NCI-H1105 (cell line): Measurements from ENCODE around the gene POU4F1.

Experiments used
- DNase-seq: peaks from one replicate; lab custom pipeline; 2025; lab: John Stamatoyannopoulos, UW

The POU4F1 gene

DNA sequence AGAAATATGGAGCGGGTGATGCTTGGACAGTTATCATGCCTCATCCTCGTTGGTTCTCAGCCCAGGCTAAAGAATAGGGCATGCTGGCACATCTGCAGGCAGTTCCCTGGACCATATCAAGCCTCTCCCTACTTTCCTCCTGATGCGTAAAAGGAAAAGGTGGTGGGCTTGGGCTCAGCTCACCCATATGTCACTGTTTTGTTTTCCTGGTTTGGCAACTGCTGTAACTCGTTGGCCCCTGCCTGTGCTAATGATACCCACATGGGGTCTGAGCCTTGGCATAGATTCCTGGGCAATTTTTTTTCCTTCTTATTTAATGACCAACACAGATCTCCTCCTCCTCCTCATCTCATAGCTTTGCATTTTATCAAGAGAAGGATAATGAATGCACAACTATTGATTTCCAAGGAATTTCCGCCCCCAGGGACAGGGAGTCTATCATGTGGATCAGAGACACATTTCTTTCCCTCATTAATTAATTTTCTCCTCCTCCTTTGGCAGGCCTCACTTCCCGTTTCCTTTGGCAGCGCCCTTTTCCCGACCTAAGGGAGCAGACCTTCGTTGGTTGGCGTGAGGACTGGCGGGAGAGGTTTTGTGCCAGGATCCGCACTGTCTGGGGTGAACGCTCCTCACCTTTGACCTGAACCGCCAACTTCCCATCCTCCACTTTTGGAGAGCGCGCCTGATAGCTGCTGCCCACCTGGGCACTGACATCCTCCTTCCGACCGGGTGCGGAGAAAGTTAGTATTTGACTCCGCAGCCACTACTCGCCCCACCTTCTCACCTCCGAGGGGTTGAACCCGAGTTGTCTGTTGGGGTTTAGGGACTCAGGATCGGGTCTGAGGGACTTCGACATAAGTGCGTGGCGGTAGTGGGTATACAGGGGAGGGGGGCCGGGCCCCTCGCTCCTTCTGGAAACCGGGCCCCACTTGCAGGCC, 3.4 kb upstream of the POU4F1 start:
- DNase-seq = no peak

DNA sequence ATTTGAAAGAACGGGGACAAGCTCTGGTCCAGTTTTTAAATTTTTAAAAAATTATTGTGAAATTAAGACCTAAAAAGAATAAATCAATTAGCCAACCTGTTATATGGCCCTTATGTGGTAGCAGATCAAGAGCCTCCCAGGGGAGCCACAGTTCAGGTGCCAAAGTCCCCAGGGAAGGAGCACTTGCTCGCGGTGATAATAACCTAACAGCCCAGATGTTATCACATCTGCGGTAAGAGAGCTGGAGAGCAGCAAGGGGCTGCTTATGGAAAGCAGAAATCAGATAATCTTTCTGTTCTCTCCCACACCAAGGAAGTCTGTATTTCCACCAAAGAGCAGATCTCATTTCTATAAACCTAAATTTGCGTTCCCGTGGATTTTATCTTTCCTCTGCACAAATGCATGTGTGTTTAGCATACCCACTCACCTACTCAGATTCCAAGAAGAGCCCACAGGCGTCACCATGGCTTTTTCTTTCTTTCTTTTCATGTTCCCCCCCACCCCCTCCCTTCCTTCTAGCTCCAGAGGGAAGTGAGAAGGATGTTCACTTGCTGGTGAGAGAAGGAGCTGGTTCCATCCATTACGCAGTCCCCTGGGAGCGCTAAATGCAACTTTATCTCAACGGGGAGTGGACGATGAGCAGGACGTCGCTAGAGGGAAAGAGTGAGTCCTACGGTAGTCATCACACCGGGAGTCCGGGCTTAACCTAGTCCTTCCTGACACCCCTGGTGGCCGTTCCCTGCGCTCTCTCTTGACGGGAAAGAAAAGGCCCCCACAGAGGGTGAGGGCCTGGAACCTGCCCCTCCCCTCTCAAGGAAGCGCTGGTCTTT, 1.6 kb upstream of the POU4F1 start:
- DNase-seq = peak; percentile 23

DNA sequence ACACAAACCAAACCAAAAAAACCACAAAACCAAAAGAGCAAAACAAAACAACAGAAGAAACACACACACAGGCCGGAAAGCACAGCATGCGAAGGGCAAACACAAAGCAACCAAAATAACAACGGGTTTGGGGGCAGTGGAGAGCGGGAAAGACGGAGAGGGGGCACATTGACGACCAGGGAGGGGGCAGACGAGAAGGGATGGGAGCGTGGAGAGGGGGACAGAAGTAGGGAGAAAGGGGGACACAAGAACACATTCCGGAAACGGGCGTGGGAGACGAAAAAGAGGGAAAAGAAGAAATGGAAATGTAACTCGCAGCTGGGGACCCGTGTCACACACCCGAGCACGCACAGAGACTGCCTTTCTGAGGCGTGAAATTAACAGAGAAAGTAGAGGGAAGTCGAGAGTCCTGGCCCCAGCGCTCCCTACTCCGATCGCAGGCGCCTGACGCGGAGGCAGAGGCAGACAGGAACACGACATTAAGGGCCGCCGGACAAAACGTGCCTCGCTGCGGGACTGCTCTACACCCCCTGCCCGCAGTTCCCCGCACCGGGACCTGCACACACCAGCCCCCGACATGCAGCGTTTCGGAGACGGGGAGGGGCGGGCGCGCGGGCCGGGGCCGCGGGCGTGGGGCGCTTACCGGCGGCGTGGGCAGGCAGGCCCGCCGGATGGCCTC, 652 bp downstream of the POU4F1 start:
- no peak for DNase-seq

DNA sequence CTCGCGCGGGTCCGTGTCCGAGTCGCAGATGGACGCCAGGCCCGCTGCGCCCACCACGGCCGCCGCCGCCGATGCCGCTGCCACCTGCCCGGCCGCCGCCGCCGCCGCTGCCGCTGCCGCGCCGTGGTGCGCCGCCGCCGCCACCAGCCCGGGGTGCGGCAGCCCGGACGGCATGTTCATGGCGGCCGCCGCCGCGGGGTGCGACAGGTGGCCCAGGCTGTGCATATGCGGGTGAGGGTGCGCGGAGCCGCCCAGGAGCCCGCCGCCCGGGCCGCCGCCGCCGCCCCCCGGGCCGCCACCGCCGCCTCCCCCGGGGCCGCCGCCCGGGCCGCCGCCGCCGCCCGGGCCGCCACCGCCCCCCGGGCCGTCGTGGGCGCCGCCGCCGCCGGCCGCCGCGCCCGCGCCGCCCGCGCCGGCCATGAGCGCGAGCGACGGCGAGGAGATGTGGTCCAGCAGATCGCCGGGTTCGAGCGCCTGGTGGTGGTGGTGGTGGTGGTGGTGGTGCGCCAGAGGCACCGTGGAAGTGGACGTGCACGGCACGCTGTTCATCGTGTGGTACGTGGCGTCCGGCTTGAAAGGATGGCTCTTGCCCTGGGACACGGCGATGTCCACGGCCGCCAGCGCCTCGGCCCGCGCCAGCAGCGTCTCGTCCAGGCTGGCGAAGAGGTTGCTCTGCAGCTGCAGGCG, 1.3 kb downstream of the POU4F1 start:
- no peak for DNase-seq

DNA sequence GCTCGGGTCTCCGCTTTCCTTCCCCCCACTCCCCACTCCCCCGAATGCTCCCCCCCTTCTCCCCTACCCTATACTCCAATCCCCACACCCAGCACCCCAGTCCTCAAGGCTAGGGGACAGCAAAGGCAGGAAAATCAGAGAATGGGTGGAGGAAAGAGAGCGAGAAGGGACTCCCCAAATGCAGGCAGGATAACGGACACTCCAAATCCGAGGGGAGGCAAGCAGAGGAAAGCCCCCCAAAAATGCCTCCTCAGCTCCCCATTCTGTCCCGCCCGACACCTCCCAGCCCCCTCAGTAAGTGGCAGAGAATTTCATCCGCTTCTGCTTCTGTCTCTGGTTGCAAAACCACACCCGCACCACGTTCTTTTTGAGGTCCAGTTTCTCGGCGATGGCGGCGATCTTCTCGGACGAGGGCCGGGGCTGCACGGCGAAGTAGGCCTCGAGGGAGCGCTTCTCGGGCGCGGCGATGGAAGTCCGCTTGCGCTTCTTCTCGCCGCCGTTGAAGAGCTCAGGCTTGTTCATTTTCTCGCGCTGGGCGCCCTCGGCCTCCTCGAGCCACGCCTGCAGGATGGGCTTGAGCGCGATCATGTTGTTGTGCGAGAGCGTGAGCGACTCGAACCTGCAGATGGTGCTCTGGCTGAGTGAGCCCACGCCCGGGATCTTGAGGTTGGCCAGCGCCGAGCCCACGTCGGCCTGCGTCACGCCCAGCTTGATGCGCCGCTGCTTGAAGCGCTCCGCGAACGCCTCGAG, 2.1 kb downstream of the POU4F1 start:
- no peak for DNase-seq

DNA sequence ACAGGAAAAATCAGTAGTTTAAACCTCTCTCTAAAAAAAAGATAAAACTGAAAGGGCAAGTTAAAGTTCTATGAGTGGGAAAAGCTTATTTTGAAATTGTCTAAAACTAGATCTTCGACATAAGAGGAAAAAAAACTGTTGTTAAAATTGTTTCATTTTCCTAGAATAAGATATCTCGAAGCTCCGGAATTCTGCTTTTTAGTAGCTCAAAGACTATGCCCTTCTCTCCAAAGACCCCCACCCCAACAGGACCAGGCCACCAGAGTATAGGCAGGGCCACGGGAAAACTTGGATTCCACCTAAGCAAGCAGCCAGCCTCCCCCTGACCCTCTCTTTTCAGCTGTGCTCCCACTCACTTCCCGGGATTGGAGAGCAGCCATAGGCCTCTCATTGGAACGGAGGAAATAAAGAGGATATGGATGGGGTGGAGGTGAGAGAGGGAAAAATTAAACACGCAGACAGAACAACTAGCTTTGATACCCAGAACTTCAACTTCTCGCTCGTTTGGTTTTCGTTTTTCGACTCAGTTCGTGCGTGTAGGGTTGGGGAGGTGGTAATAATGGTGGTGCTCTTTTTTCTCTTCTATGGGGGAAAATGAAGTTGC, 3.0 kb downstream of the POU4F1 start:
- DNase-seq = no peak

DNA sequence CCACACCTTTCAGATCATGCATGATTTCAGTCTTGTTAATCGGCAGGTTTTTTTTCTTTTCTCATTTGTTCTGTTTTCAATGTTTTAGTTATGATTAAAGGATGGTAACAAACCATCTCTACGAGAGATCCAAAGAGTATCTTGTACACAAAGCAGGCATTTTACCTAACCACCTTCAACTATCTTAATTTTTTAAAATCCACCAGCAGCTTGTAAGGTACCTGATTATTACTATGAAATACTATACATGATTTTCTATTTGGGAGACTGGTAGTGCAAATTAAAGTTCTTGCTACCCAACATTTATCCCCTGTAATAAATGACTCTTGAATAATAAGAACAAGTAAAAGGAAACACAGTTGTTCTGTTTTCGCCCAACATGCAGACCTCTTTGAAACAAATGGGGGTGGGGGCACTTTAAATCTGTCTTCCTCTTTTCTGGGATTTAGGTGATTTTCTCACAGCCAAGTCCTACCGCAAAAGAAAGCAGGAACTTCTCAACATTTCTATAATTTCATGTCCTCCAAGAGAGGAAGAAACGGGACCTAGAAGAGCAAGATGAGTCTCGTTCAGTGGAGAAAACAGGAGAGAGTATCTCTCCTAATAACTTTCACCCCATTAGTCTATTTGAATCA, 3.6 kb downstream of the POU4F1 start:
- DNase-seq = no peak

DNA sequence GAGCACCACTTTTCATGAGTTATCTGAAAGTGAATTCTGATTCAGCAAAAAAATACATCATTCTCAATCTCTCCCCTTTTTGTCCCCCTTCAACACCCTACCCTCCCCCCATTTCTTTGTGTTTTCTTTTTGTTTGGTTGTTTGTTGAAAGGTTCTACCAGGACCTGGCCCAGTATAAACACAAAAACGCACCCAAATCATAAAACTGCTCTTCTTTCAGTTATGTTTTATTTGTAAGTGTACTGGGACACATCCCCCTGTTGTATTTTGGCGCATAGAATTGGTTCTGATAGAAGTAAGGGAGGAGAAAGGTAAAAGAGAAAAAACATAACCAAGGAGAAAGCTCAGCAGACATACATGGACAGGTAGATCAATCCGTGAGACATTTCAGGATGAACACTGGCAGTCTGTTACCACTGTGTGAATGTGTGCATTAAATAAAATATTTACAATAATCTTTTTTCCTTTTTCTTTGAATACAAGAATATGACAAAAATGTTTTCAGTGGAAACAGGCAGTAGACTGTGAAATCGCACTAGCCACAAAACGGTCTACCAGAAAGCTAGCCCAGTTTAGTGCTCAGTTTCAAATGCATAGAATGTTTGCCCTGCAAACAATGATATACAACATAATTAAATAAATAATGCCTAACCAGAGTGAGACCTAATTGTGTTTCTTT, 4.2 kb downstream of the POU4F1 start:
- no peak for DNase-seq

DNA sequence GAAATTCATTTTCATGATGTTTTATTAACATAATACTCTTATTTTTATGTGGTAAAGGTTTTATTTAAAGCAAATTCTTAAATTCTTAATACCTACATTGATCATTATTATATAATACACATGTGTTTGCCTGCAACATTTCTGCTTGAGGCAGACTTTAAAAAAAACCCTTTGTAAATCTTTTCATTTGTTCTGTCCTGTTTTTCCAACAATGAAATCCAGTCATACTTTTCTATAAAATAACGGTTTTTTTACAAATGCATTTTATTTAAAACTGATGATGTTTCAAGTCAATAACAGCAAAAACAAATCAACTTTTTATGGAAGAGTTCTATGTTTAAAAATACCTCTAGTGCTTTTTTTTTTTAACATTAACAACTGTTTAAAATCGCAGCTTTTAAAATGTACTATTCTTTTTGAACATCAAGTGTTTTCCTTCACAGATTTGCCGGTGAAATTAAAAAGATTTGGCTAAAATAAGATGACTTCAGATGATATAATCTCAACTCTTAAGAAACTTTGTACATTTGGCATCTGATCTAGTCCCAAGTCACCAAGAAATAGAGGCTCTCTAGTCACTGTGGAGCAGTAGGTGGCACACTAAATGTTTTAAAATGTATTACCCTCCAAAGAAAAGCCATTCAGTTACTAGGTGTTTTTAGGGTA, 5.1 kb downstream of the POU4F1 start:
- DNase-seq = no peak

DNA sequence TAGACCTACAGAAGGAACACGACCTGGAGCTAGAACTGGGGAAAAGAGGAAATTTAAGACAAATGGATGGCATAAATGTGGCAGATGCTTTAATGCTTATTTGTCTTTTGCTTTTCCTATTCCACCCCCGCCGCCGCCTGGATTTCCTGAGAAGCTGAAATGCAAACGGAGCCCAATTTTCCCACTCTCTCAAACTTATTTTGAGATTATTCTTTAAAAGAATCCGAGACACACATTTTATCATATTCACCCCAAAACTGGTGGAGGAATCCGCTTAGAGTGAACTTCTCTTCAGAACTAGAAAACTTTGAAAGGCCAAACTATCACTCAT, 5.8 kb downstream of the POU4F1 start:
- DNase-seq = no peak

DNA sequence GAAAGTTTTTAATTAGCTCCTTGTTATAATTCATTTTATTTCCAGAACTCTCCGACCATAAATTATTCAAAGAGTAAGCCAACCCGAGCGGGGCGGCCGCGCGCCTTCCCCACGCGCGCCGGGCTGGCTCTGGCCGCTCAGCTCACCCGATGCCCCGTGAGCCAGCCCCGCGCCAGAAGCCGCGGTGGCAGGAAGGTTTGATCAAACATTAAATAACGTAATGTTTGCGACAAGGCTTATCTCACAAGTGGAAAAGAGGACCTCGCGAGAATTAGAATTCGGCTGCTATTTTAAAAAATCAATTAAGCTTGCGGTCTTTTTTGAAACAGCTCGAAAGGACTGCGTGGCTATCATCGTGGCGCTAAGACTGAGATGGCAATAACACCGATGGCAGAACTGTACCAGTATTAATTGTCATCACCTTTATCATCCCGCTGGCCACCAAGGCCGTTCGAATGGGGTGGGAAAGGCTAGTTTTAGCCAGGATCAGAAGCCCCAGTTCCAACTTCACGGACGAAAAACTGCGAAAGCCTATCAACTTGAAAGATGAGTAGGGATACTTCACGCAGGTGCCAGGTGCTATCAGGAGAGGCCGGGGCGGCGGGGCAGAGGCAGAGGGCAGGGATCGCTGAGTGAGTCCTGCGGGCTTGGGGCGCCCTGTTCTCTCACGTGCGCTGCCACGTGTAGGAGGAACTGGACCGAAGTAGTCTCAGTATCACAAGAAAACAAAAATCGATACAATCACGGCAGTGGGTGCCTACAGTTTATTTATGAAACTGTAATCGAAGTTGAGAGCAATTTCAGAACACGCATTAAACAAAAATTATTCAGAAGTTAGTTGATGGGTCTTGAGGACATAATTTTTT, 6.4 kb downstream of the POU4F1 start:
- no peak for DNase-seq

DNA sequence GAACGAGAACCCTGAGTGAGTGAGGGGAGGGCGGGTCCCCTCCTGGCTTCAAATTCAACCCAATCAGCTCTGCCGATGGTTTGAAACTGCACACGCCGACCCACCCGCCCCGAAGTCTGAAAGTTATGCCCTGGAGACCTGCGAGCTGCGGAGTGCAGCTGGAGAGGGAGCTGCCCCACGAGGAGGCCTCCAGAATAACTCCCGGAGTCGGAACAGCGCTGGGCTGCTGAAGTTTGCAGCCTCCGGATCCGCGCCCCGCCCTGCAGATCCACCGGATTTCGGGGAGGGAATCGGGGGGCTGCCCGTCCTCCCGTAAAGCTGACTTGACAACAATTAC, 7.0 kb downstream of the POU4F1 start:
- no peak for DNase-seq

DNA sequence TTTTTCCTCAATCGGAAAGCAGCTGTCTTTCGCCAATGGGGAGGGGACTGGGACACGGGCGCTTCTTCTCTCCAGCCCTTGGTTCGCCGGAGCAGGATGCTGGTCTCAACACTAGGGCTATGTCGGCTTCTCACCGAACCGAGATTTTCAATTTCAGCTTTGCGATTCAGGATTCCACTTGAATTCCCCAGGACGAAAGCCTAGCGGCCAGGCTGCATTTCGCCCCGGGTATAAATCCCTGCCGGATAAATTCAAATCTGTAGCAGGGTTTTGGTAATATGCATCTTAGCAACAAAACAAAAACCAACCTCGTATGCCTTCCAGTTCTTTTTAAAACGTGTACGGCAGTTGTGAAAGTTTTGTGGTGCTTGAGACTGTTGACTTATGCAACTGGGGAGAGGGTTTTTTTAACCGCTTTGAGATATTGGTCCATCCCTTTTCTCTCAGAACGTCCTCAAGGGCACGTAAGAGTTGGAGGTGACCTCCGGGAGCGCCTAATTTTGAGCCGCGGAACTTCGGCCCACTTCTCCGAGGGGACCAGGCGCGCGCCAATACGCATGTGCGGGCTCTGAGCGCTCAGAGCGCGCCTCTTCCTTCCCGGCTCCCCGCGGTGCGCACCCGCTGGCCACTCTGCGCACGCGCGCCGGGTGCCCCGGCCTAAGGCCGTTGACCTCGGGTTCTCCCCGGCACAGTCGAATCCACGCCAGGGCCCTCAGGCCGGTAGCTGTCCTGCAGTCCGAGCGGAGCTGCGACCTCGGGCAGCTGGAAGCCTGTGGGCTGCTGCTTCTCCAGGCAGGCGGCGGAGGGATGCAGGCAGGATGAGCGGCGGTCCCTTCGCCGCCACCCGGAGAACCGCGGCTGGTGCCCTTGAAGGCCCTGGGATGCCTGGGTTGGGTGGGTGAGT, 7.6 kb downstream of the POU4F1 start:
- DNase-seq = no peak

DNA sequence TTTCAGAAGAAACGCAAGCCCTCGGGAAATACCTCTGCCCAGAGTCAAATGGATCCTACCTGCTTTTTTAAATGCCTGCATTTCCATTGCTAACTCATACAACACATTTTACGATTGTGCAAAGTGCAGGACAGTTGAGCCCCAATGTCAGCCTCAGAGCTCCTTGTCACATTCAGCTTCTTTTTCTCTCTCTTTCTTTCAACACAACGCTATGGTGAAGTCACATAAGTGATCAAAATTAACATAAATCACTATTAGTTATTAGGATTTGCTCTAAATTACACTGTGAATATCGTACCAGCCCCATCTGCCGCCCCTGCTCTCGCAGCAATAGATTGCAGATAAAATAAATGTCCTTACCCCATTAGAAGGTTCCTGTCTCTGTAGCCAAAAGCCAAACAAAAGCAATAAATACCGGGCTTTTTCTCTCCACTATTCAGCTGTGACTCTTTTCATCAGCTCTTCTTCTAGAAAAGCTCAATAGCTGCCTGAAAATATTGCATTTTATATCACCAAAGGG, 8.8 kb downstream of the POU4F1 start:
- no peak for DNase-seq

DNA sequence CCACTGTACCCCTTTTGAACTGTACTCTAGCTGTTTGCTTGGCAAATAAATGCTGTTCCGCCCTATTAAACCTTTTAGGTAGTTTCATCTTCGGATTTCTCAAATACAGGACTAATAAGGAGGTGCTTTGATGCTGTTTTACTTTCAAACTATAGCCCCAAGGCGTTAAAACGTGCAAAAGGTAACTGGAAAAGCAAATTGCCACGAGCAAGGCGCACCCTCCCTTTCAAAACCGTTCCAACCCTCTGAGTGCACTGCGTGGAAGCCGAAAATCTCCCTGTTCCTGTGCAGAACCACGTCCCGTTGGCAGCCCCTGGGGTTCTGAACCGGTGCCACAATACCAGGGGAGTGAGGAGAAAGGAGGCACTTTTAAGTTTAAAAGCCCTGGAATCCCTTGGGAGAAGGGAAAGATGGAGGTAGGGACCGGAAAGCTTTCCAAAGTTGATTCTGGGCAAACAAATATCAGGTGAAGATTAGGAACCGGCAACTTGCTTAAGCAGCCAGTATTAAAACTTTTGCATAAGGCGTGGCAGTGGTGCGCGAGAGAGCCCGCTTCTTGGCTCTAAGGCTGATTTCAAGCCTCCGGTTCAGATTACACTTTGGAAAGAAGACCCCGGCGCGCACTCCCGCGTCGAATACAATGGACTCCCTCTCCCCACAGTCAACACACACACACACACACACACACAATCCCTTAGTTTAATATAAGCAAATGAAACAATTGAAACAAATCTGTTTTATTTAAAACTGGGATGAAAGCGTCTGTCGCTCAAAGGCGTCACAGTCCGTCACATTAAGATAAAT, 9.5 kb downstream of the POU4F1 start:
- DNase-seq = no peak

DNA sequence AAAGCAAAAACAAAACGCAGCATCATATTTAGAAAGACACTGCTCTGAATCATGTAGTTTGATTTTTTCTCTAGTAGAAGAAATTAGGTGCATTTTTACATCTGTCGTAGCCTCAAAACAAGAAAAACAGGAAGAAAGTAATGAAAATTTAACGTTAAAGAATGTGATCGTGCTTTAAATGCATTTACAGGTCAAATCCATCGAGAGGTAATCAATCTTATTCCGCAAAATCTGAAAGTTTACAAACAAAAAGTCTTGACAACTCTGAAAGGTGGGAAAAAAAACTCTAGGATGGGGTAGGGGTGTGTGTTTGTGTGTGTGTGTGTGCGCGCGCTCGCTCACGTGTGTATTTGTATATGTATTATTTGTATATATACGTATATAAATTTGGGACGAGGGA, 10.2 kb downstream of the POU4F1 start:
- no peak for DNase-seq
